WTC11 (cell line): Measurements from ENCODE around the gene OSBPL6. TPM values are rescaled to one million over a fixed set of nuclear protein-coding genes. Genes with fewer than 3 reads are reported as not detected.

Source experiments
- ATAC-seq: fragments of 200-7000 bp; cut with Tn5 transposase; 2 replicates; pipeline ENCODE4 v1.10.0; 2021; ENCODE audit warnings: mild to moderate bottlenecking, moderate library complexity
- CTCF ChIA-PET: fragments of 300-600 bp; sonication (Branson Sonifier 250); formaldehyde crosslinking; loops from one replicate; lab custom pipeline; 2021; ENCODE audit warnings: antibody characterized with exemption; lab: Charles Lee
- POLR2A ChIA-PET: fragments of 350-600 bp; sonication (Branson Sonifier 250); formaldehyde crosslinking; loops from one replicate; lab custom pipeline; 2021; ENCODE audit warnings: antibody characterized with exemption; lab: Charles Lee
- DNase-seq: peaks from one replicate; pipeline ENCODE4 v3.0.0; 2021; ENCODE audit warnings: low spot score
- H3K27ac Mint-ChIP-seq: 2 replicates; pipeline ENCODE4 v1.8.0; 2021; ENCODE audit warnings: mixed read lengths
- H3K27me3 Mint-ChIP-seq: 2 replicates; pipeline ENCODE4 v1.8.0; 2021; ENCODE audit warnings: low read depth, mild to moderate bottlenecking, moderate library complexity, mixed read lengths
- H3K36me3 Mint-ChIP-seq: 2 replicates; pipeline ENCODE4 v1.8.0; 2021; ENCODE audit warnings: mixed read lengths
- H3K4me1 Mint-ChIP-seq: 2 replicates; pipeline ENCODE4 v1.8.0; 2022; ENCODE audit warnings: mixed read lengths
- H3K4me3 Mint-ChIP-seq: 2 replicates; pipeline ENCODE4 v1.8.0; 2021; ENCODE audit warnings: mild to moderate bottlenecking, moderate library complexity, mixed read lengths
- H3K9me3 Mint-ChIP-seq: 2 replicates; pipeline ENCODE4 v1.8.0; 2021; ENCODE audit warnings: mixed read lengths
- FOXJ3 ChIP-seq: sonication (generic); formaldehyde crosslinking; IDR thresholded peaks from 2 replicates; pipeline ENCODE4 v1.9.0; 2021; ENCODE audit warnings: missing genetic modification reagents, mild to moderate bottlenecking, borderline replicate concordance
- JAZF1 ChIP-seq: fragments of 250-450 bp; sonication (Bioruptor Pico); IDR thresholded peaks from 2 replicates; pipeline ENCODE4 v1.9.0; 2021; ENCODE audit warnings: moderate library complexity, mild to moderate bottlenecking, inconsistent platforms
- KAT7 ChIP-seq: sonication (generic); formaldehyde crosslinking; IDR thresholded peaks from 2 replicates; pipeline ENCODE4 v1.8.1; 2023; ENCODE audit warnings: missing genetic modification reagents, mild to moderate bottlenecking, borderline replicate concordance
- SMAD3 ChIP-seq: sonication (generic); formaldehyde crosslinking; IDR thresholded peaks from 2 replicates; pipeline ENCODE4 v1.8.0; 2022; ENCODE audit warnings: missing genetic modification reagents, mild to moderate bottlenecking, borderline replicate concordance
- ZNF232 ChIP-seq: sonication (generic); formaldehyde crosslinking; IDR thresholded peaks from 2 replicates; pipeline ENCODE4 v1.8.0; 2022; ENCODE audit warnings: mild to moderate bottlenecking, missing genetic modification reagents
- ZNF263 ChIP-seq: sonication (generic); formaldehyde crosslinking; IDR thresholded peaks from 2 replicates; pipeline ENCODE4 v1.8.1; 2022; ENCODE audit warnings: low read depth, mild to moderate bottlenecking, moderate library complexity, missing genetic modification reagents
- ZSCAN18 ChIP-seq: fragments of 250-450 bp; sonication (Bioruptor Pico); IDR thresholded peaks from 2 replicates; pipeline ENCODE4 v2.1.2; 2022; ENCODE audit warnings: mild to moderate bottlenecking, moderate library complexity
- total RNA-seq: library from RNA; stranded (reverse); gene quantifications from 3 replicates; pipeline ENCODE4 v1.2.3, GENCODE V29; 2021
- TF ChIP-seq, protein P1 (sequence below): sonication (generic); formaldehyde crosslinking; IDR thresholded peaks from 2 replicates; pipeline ENCODE4 v1.8.1; 2022; ENCODE audit warnings: mild to moderate bottlenecking, missing genetic modification reagents, moderate library complexity, borderline replicate concordance
- TF ChIP-seq, protein P2 (sequence below): sonication (generic); formaldehyde crosslinking; IDR thresholded peaks from 2 replicates; pipeline ENCODE4 v1.8.1; 2023; ENCODE audit warnings: mild to moderate bottlenecking, missing genetic modification reagents
- TF ChIP-seq, protein P3 (sequence below): sonication (generic); formaldehyde crosslinking; IDR thresholded peaks from 2 replicates; pipeline ENCODE4 v1.8.1; 2023; ENCODE audit warnings: mild to moderate bottlenecking, missing genetic modification reagents, borderline replicate concordance
- TF ChIP-seq, protein P4 (sequence below): sonication (generic); formaldehyde crosslinking; IDR thresholded peaks from 2 replicates; pipeline ENCODE4 v1.8.0; 2022; ENCODE audit warnings: missing genetic modification reagents

OSBPL6 gene
- total RNA-seq, 1 experiment from 2014 or later: 9.2 TPM

- POLR2A ChIA-PET: no interaction called here
- ATAC-seq: no peak
These were observed 57.0 kb downstream of the OSBPL6 start for GRCh38 chr2:178251151-178251955.

More at GRCh38 chr2:178251151-178251955, 57.0 kb downstream of the OSBPL6 start:
- no peak overlapping the region for H3K4me3 Mint-ChIP-seq
- no peaks in the 10 kb centered on the region for H3K9me3 Mint-ChIP-seq
- CTCF ChIA-PET: no interaction called here
- no peaks in the 10 kb centered on the region for H3K36me3 Mint-ChIP-seq
- H3K27ac Mint-ChIP-seq: no peak overlapping the region
- H3K4me1 Mint-ChIP-seq: peaks cover 27% of the 10 kb centered on the region
- H3K27me3 Mint-ChIP-seq: no peaks in the 10 kb centered on the region
- TF ChIP-seq, protein P1, sequence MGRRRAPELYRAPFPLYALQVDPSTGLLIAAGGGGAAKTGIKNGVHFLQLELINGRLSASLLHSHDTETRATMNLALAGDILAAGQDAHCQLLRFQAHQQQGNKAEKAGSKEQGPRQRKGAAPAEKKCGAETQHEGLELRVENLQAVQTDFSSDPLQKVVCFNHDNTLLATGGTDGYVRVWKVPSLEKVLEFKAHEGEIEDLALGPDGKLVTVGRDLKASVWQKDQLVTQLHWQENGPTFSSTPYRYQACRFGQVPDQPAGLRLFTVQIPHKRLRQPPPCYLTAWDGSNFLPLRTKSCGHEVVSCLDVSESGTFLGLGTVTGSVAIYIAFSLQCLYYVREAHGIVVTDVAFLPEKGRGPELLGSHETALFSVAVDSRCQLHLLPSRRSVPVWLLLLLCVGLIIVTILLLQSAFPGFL (CRISPR knock-in tag): no peak
- TF ChIP-seq ZNF232 (no peak), ZSCAN18 (no peak), KAT7 (no peak), SMAD3 (CRISPR knock-in tag) (no peak), FOXJ3 (CRISPR knock-in tag) (no peak), JAZF1 (CRISPR knock-in tag) (no peak), ZNF263 (no peak)
- TF ChIP-seq, protein P2, sequence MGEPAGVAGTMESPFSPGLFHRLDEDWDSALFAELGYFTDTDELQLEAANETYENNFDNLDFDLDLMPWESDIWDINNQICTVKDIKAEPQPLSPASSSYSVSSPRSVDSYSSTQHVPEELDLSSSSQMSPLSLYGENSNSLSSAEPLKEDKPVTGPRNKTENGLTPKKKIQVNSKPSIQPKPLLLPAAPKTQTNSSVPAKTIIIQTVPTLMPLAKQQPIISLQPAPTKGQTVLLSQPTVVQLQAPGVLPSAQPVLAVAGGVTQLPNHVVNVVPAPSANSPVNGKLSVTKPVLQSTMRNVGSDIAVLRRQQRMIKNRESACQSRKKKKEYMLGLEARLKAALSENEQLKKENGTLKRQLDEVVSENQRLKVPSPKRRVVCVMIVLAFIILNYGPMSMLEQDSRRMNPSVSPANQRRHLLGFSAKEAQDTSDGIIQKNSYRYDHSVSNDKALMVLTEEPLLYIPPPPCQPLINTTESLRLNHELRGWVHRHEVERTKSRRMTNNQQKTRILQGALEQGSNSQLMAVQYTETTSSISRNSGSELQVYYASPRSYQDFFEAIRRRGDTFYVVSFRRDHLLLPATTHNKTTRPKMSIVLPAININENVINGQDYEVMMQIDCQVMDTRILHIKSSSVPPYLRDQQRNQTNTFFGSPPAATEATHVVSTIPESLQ (CRISPR knock-in tag): no peak
- TF ChIP-seq, protein P3, sequence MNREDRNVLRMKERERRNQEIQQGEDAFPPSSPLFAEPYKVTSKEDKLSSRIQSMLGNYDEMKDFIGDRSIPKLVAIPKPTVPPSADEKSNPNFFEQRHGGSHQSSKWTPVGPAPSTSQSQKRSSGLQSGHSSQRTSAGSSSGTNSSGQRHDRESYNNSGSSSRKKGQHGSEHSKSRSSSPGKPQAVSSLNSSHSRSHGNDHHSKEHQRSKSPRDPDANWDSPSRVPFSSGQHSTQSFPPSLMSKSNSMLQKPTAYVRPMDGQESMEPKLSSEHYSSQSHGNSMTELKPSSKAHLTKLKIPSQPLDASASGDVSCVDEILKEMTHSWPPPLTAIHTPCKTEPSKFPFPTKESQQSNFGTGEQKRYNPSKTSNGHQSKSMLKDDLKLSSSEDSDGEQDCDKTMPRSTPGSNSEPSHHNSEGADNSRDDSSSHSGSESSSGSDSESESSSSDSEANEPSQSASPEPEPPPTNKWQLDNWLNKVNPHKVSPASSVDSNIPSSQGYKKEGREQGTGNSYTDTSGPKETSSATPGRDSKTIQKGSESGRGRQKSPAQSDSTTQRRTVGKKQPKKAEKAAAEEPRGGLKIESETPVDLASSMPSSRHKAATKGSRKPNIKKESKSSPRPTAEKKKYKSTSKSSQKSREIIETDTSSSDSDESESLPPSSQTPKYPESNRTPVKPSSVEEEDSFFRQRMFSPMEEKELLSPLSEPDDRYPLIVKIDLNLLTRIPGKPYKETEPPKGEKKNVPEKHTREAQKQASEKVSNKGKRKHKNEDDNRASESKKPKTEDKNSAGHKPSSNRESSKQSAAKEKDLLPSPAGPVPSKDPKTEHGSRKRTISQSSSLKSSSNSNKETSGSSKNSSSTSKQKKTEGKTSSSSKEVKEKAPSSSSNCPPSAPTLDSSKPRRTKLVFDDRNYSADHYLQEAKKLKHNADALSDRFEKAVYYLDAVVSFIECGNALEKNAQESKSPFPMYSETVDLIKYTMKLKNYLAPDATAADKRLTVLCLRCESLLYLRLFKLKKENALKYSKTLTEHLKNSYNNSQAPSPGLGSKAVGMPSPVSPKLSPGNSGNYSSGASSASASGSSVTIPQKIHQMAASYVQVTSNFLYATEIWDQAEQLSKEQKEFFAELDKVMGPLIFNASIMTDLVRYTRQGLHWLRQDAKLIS: no peak
- TF ChIP-seq, protein P4, sequence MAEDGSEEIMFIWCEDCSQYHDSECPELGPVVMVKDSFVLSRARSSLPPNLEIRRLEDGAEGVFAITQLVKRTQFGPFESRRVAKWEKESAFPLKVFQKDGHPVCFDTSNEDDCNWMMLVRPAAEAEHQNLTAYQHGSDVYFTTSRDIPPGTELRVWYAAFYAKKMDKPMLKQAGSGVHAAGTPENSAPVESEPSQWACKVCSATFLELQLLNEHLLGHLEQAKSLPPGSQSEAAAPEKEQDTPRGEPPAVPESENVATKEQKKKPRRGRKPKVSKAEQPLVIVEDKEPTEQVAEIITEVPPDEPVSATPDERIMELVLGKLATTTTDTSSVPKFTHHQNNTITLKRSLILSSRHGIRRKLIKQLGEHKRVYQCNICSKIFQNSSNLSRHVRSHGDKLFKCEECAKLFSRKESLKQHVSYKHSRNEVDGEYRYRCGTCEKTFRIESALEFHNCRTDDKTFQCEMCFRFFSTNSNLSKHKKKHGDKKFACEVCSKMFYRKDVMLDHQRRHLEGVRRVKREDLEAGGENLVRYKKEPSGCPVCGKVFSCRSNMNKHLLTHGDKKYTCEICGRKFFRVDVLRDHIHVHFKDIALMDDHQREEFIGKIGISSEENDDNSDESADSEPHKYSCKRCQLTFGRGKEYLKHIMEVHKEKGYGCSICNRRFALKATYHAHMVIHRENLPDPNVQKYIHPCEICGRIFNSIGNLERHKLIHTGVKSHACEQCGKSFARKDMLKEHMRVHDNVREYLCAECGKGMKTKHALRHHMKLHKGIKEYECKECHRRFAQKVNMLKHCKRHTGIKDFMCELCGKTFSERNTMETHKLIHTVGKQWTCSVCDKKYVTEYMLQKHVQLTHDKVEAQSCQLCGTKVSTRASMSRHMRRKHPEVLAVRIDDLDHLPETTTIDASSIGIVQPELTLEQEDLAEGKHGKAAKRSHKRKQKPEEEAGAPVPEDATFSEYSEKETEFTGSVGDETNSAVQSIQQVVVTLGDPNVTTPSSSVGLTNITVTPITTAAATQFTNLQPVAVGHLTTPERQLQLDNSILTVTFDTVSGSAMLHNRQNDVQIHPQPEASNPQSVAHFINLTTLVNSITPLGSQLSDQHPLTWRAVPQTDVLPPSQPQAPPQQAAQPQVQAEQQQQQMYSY: no peak
- no peak for DNase-seq
